ENCODE data around the gene E2F3.

E2F3 gene

DNA sequence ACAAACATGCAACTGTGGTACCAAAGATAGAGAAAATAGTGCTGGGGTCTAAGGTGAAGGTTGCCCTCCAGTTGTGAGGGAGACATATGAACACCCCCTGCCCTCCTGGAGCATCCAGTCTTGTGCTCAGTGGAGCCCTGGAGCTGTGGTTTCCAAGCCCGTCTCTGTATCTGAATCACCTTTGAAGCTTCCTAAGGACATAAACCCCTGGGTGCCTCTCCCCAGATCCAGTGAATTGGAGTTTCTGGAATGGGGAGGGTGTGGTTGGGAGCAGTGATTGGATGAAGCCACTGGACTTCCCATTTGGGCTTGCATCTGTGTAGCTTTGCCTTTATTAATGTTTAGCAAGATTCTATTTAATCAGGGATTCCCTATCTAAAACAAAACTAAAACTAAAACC is 22.4 kb upstream of the E2F3 start:
- no peak overlapping the region for H3K9ac ChIP-seq (ENCODE audit: insufficient read length, low read depth)
- no peak overlapping the region for H3K4me3 ChIP-seq (ENCODE audit: insufficient read length, low read depth)
- H3K36me3 ChIP-seq (ENCODE audit: insufficient read depth, insufficient read length, low read length), result no peaks in the 10 kb centered on the region
- no peaks in the 10 kb centered on the region; the same call in 1 of the 2 replicates for H3K9me3 ChIP-seq (ENCODE audit: insufficient read depth, low read length)
- no peak for TF ChIP-seq ZNF274 (IDR thresholded peaks at IDR 0.05; ENCODE audit: low read depth, low read length)
- no peak for TF ChIP-seq SUZ12 (IDR thresholded peaks at IDR 0.05; ENCODE audit: extremely low read depth, insufficient read depth, insufficient read length)
- no peak for TF ChIP-seq YY1 (IDR thresholded peaks at IDR 0.05; ENCODE audit: insufficient read depth, insufficient read length)
- no peak for DNase-seq (ENCODE audit: low read depth, low spot score)
- H3K4me1 ChIP-seq (ENCODE audit: insufficient read depth, insufficient read length), result no peaks in the 10 kb centered on the region
- H3K27me3 ChIP-seq (ENCODE audit: insufficient read depth, insufficient read length), result no peaks in the 10 kb centered on the region

DNA sequence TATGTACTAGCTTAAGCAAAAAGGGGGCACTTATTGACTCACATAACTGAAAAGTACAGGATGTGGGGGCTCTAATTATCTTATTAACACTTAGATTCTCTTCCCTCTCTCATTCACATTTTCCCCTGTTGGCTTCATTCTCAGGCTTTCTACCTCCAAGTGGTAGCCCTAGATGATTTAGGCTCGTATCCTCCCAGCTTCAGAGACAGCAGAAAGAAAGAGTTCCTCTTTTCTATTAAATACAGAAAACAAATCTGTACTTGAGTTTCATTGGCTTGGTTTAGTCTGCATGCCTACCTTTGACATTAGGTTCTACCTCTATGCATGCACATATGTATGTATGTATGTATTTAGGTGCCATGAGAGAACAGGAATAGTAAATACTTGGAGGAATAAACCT is 15.5 kb upstream of the E2F3 start:
- Histone ChIP-seq H3K36me3 (ENCODE audit: insufficient read depth, insufficient read length, low read length) (no peaks in the 10 kb centered on the region), H3K27me3 (ENCODE audit: insufficient read depth, insufficient read length) (no peaks in the 10 kb centered on the region), H3K4me3 (ENCODE audit: insufficient read length, low read depth) (no peak overlapping the region), H3K4me1 (ENCODE audit: insufficient read depth, insufficient read length) (no peaks in the 10 kb centered on the region), H3K9ac (ENCODE audit: insufficient read length, low read depth) (no peak overlapping the region), H3K9me3 (ENCODE audit: insufficient read depth, low read length) (no peaks in the 10 kb centered on the region; the same call in 1 of the 2 replicates)
- TF ChIP-seq YY1 (IDR thresholded peaks at IDR 0.05; ENCODE audit: insufficient read depth, insufficient read length) (no peak), SUZ12 (IDR thresholded peaks at IDR 0.05; ENCODE audit: extremely low read depth, insufficient read depth, insufficient read length) (no peak)
- DNase-seq (ENCODE audit: low read depth, low spot score), result no peak

DNA sequence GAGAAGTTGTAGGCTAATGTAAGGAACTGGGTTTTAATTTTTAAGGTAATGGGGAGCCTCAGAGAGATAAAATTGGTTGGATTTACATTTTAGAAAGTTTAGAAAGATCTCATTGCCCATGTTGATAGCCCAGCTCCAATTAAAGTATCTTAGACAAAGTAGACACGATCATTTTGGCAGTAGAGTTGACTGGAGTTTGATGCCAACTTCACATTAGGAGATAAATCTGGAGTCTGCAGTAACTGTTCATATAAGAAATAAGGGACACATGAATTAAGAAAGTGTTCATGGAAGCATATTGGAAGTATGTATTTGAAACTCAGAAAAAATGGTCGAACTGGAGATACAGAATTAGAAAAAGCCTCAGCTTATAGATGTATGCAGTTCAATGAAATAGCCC is 12.6 kb upstream of the E2F3 start:
- no peaks in the 10 kb centered on the region for H3K9me3 ChIP-seq (ENCODE audit: insufficient read depth, low read length)

GRCh38 chr6:20393297-20393696 is 8.4 kb upstream of the E2F3 start:
- H3K9me3 ChIP-seq (ENCODE audit: insufficient read depth, low read length), result no peaks in the 10 kb centered on the region
- TF ChIP-seq SUZ12 (IDR thresholded peaks at IDR 0.05; ENCODE audit: extremely low read depth, insufficient read depth, insufficient read length) (no peak), YY1 (IDR thresholded peaks at IDR 0.05; ENCODE audit: insufficient read depth, insufficient read length) (no peak), ZNF274 (IDR thresholded peaks at IDR 0.05; ENCODE audit: low read depth, low read length) (no peak)
- no peaks in the 10 kb centered on the region for H3K36me3 ChIP-seq (ENCODE audit: insufficient read depth, insufficient read length, low read length)
- no peaks in the 10 kb centered on the region for H3K4me1 ChIP-seq (ENCODE audit: insufficient read depth, insufficient read length)
- H3K9ac ChIP-seq (ENCODE audit: insufficient read length, low read depth), result no peak overlapping the region
- no peak for DNase-seq (ENCODE audit: low read depth, low spot score)
- H3K27me3 ChIP-seq (ENCODE audit: insufficient read depth, insufficient read length), result no peaks in the 10 kb centered on the region
- no peak overlapping the region for H3K4me3 ChIP-seq (ENCODE audit: insufficient read length, low read depth)

More for the DNA sequence above, 12.6 kb upstream of the E2F3 start:
- no peaks in the 10 kb centered on the region for H3K27me3 ChIP-seq (ENCODE audit: insufficient read depth, insufficient read length)
- H3K4me3 ChIP-seq (ENCODE audit: insufficient read length, low read depth), result no peak overlapping the region
- H3K4me1 ChIP-seq (ENCODE audit: insufficient read depth, insufficient read length), result no peaks in the 10 kb centered on the region
- TF ChIP-seq SUZ12 (IDR thresholded peaks at IDR 0.05; ENCODE audit: extremely low read depth, insufficient read depth, insufficient read length) (no peak), ZNF274 (IDR thresholded peaks at IDR 0.05; ENCODE audit: low read depth, low read length) (no peak), YY1 (IDR thresholded peaks at IDR 0.05; ENCODE audit: insufficient read depth, insufficient read length) (no peak)
- H3K9ac ChIP-seq (ENCODE audit: insufficient read length, low read depth), result no peak overlapping the region
- DNase-seq (ENCODE audit: low read depth, low spot score), result no peak
- H3K36me3 ChIP-seq (ENCODE audit: insufficient read depth, insufficient read length, low read length), result no peaks in the 10 kb centered on the region

- no peak overlapping the region for H3K4me3 ChIP-seq (ENCODE audit: insufficient read length, low read depth)
Observed at GRCh38 chr6:20399518-20399917, 2.2 kb upstream of the E2F3 start.

DNA sequence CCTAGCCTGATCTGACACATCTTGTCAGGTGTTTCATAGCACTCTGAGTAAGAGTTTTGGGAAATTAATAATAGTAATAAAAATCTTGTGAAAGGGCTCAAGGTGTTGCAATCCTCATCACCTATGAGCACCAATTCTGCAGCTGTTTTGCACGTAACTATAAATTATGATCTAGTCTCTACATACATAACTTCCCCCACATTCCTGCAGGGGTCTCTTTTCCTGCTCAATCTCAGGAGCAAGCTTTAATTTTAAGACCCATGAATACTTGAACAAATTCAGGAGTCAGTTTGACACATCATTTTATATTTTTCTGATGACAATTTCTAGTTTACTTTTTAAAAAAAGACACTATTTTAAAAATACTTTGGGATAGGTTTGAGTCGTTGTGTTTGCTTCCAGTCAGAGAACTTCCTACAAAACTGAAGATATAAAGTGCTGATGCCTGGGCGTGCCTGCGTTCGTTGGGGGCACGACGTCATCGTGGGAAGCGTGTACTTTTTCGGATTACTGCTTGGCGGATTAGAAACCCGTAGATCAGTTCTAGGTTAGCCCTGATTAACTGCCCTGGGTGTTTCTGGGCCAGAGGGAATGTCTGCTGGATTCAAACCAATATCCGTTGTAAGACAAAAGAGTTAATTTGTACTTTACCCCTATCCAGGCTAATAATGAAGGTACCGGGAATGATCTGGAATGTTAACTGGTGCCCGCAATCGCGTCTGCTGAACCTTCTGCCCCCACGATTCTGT is 1.0 kb upstream of the E2F3 start:
- no peak for DNase-seq (ENCODE audit: low read depth, low spot score)
- Histone ChIP-seq H3K4me1 (ENCODE audit: insufficient read depth, insufficient read length) (no peaks in the 10 kb centered on the region), H3K4me3 (ENCODE audit: insufficient read length, low read depth) (peak overlapping the region; percentile 31), H3K9me3 (ENCODE audit: insufficient read depth, low read length) (no peaks in the 10 kb centered on the region), H3K27me3 (ENCODE audit: insufficient read depth, insufficient read length) (no peaks in the 10 kb centered on the region), H3K9ac (ENCODE audit: insufficient read length, low read depth) (peak overlapping the region; percentile 37), H3K36me3 (ENCODE audit: insufficient read depth, insufficient read length, low read length) (peaks cover 1% of the 10 kb centered on the region)
- TF ChIP-seq YY1 (IDR thresholded peaks at IDR 0.05; ENCODE audit: insufficient read depth, insufficient read length) (no peak), ZNF274 (IDR thresholded peaks at IDR 0.05; ENCODE audit: low read depth, low read length) (no peak), SUZ12 (IDR thresholded peaks at IDR 0.05; ENCODE audit: extremely low read depth, insufficient read depth, insufficient read length) (no peak)

More at GRCh38 chr6:20399518-20399917, 2.2 kb upstream of the E2F3 start:
- Histone ChIP-seq H3K9ac (ENCODE audit: insufficient read length, low read depth) (no peak overlapping the region), H3K4me1 (ENCODE audit: insufficient read depth, insufficient read length) (no peaks in the 10 kb centered on the region), H3K9me3 (ENCODE audit: insufficient read depth, low read length) (no peaks in the 10 kb centered on the region), H3K36me3 (ENCODE audit: insufficient read depth, insufficient read length, low read length) (no peaks in the 10 kb centered on the region), H3K27me3 (ENCODE audit: insufficient read depth, insufficient read length) (no peaks in the 10 kb centered on the region)
- TF ChIP-seq YY1 (IDR thresholded peaks at IDR 0.05; ENCODE audit: insufficient read depth, insufficient read length) (no peak), ZNF274 (IDR thresholded peaks at IDR 0.05; ENCODE audit: low read depth, low read length) (no peak), SUZ12 (IDR thresholded peaks at IDR 0.05; ENCODE audit: extremely low read depth, insufficient read depth, insufficient read length) (no peak)
- DNase-seq (ENCODE audit: low read depth, low spot score), result no peak

- Histone ChIP-seq H3K36me3 (ENCODE audit: insufficient read depth, insufficient read length, low read length) (peaks cover 13% of the 10 kb centered on the region), H3K9ac (ENCODE audit: insufficient read length, low read depth) (peak overlapping the region; percentile 93), H3K27me3 (ENCODE audit: insufficient read depth, insufficient read length) (no peaks in the 10 kb centered on the region), H3K9me3 (ENCODE audit: insufficient read depth, low read length) (no peaks in the 10 kb centered on the region), H3K4me3 (ENCODE audit: insufficient read length, low read depth) (peak overlapping the region; percentile 57), H3K4me1 (ENCODE audit: insufficient read depth, insufficient read length) (no peaks in the 10 kb centered on the region)
- no peak for DNase-seq (ENCODE audit: low read depth, low spot score)
- TF ChIP-seq ZNF274 (IDR thresholded peaks at IDR 0.05; ENCODE audit: low read depth, low read length) (no peak), SUZ12 (IDR thresholded peaks at IDR 0.05; ENCODE audit: extremely low read depth, insufficient read depth, insufficient read length) (no peak), YY1 (IDR thresholded peaks at IDR 0.05; ENCODE audit: insufficient read depth, insufficient read length) (no peak)
Observed at GRCh38 chr6:20402092-20402341, 338 bp downstream of the E2F3 start.
